ENCODE measurements around the gene TBC1D22A. TPM values are rescaled to one million over a fixed set of nuclear protein-coding genes. Genes with fewer than 3 reads are reported as not detected.

The TBC1D22A gene
- polyA plus RNA-seq, 1 donor from 2014 or later = 9.3 TPM

DNA sequence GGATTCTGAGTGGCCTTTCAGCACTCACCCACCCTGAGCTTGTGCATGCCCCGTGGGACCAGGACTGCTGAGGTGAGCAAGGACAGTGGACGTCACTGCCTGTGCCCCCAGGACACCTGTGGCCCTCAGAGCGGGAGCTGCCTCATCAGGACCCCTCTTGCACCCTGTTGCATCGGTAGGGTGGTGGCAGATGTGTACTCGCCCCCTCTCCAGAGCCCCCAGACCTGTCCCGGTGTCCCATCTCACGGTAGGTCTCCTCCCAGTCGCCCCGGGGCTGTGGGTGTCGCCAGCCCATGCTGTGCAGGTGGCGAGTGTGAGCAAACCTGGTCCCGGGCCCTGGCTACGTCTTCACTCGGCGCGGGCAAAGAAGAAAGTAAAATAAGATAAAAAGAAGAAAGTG lies 374.2 kb downstream of the TBC1D22A start:
- Histone ChIP-seq H3K79me2 (replicated peaks; ENCODE audit: insufficient read depth, low read length) (no peaks in the 10 kb centered on the region), H3K4me2 (ENCODE audit: low read length) (no peak overlapping the region), H3K36me3 (ENCODE audit: insufficient read depth, low read length) (no peaks in the 10 kb centered on the region), H3K27ac (ENCODE audit: low read length) (no peak overlapping the region), H3K9ac (ENCODE audit: low read length) (no peak overlapping the region), H2AFZ (ENCODE audit: low read depth, low read length) (no peak overlapping the region), H3F3A (ENCODE audit: insufficient read depth, low read length, poor library complexity, severe bottlenecking) (no peaks in the 10 kb centered on the region), H3K9me3 (ENCODE audit: low read length) (no peaks in the 10 kb centered on the region), H4K20me1 (ENCODE audit: insufficient read depth) (no peaks in the 10 kb centered on the region), H3K4me3 (ENCODE audit: low read length) (no peak overlapping the region), H3K9me2 (ENCODE audit: insufficient read depth, low read length) (no peaks in the 10 kb centered on the region), H3K27me3 (ENCODE audit: insufficient read depth, low read depth, low read length) (no peaks in the 10 kb centered on the region)
- TF ChIP-seq SMC3 (conservative IDR thresholded peaks at IDR 0.05; ENCODE audit: poor library complexity) = no peak
- TF ChIP-seq TAF1 (IDR thresholded peaks at IDR 0.05; ENCODE audit: low read depth) = no peak
- no peak for TF ChIP-seq MXI1 (conservative IDR thresholded peaks at IDR 0.05; ENCODE audit: poor library complexity, severe bottlenecking)
- no peak for TF ChIP-seq RAD21 (conservative IDR thresholded peaks at IDR 0.05)
- no peak for TF ChIP-seq POLR2AphosphoS5 (IDR thresholded peaks at IDR 0.05)
- TF ChIP-seq, protein P1, sequence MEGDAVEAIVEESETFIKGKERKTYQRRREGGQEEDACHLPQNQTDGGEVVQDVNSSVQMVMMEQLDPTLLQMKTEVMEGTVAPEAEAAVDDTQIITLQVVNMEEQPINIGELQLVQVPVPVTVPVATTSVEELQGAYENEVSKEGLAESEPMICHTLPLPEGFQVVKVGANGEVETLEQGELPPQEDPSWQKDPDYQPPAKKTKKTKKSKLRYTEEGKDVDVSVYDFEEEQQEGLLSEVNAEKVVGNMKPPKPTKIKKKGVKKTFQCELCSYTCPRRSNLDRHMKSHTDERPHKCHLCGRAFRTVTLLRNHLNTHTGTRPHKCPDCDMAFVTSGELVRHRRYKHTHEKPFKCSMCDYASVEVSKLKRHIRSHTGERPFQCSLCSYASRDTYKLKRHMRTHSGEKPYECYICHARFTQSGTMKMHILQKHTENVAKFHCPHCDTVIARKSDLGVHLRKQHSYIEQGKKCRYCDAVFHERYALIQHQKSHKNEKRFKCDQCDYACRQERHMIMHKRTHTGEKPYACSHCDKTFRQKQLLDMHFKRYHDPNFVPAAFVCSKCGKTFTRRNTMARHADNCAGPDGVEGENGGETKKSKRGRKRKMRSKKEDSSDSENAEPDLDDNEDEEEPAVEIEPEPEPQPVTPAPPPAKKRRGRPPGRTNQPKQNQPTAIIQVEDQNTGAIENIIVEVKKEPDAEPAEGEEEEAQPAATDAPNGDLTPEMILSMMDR (IDR thresholded peaks at IDR 0.05; ENCODE audit: poor library complexity, severe bottlenecking) = no peak
- TF ChIP-seq, protein P2, sequence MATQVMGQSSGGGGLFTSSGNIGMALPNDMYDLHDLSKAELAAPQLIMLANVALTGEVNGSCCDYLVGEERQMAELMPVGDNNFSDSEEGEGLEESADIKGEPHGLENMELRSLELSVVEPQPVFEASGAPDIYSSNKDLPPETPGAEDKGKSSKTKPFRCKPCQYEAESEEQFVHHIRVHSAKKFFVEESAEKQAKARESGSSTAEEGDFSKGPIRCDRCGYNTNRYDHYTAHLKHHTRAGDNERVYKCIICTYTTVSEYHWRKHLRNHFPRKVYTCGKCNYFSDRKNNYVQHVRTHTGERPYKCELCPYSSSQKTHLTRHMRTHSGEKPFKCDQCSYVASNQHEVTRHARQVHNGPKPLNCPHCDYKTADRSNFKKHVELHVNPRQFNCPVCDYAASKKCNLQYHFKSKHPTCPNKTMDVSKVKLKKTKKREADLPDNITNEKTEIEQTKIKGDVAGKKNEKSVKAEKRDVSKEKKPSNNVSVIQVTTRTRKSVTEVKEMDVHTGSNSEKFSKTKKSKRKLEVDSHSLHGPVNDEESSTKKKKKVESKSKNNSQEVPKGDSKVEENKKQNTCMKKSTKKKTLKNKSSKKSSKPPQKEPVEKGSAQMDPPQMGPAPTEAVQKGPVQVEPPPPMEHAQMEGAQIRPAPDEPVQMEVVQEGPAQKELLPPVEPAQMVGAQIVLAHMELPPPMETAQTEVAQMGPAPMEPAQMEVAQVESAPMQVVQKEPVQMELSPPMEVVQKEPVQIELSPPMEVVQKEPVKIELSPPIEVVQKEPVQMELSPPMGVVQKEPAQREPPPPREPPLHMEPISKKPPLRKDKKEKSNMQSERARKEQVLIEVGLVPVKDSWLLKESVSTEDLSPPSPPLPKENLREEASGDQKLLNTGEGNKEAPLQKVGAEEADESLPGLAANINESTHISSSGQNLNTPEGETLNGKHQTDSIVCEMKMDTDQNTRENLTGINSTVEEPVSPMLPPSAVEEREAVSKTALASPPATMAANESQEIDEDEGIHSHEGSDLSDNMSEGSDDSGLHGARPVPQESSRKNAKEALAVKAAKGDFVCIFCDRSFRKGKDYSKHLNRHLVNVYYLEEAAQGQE (IDR thresholded peaks at IDR 0.05; ENCODE audit: borderline replicate concordance) = no peak
- no peak for TF ChIP-seq EZH2 (IDR thresholded peaks at IDR 0.05; ENCODE audit: borderline replicate concordance, insufficient read depth, low read length, poor library complexity, severe bottlenecking)
- TF ChIP-seq EP300 (conservative IDR thresholded peaks at IDR 0.05; ENCODE audit: poor library complexity, severe bottlenecking) = no peak

DNA sequence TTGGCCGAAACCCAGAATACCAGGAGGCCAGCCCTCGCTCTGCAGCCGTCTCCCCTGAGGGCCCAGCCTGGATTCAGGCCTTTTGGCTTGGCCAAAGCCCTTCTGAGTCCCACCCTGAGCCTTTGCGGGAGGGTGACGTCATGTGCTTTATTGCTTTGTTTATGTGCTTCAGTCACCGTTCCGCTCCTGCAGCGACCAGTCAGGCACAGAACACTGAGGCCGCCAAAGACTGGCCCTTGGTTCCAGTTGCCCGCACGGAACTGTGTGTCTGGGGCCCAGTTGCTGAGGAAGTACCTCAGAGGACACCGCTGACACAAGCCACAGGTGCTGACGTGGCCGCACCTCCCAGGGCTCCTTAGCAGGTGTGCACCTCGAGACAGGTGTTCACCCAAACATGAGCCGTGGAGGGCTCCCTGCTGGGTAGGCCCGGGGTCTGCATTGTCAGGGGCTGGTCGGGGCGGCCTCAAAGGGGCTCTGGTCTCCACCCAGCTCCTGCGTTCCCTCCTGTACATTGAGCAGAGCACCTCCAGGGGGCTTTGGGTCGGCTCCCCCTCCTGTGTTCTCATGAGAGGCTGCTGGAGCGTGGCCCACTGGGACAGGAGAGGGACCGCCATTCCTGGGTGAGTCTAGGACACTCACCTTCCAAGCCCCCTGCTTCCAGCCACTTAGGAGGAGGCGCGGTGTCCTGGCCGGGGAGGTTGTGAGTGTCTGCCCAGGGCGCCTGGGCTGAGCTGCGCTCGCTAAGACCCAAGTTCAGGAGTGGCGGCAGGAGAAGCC lies 376.8 kb downstream of the TBC1D22A start:
- Histone ChIP-seq H3K9ac (ENCODE audit: low read length) (no peak overlapping the region), H4K20me1 (ENCODE audit: insufficient read depth) (no peaks in the 10 kb centered on the region), H3K9me2 (ENCODE audit: insufficient read depth, low read length) (no peaks in the 10 kb centered on the region), H3K4me2 (ENCODE audit: low read length) (no peak overlapping the region), H3K9me3 (ENCODE audit: low read length) (no peaks in the 10 kb centered on the region), H3K27me3 (ENCODE audit: insufficient read depth, low read depth, low read length) (no peaks in the 10 kb centered on the region), H3K4me3 (ENCODE audit: low read length) (no peak overlapping the region), H3K27ac (ENCODE audit: low read length) (no peak overlapping the region), H3K79me2 (replicated peaks; ENCODE audit: insufficient read depth, low read length) (no peaks in the 10 kb centered on the region), H3K36me3 (ENCODE audit: insufficient read depth, low read length) (no peaks in the 10 kb centered on the region), H3F3A (ENCODE audit: insufficient read depth, low read length, poor library complexity, severe bottlenecking) (no peaks in the 10 kb centered on the region), H2AFZ (ENCODE audit: low read depth, low read length) (no peak overlapping the region)
- TF ChIP-seq, protein P2 (IDR thresholded peaks at IDR 0.05; ENCODE audit: borderline replicate concordance) = no peak
- TF ChIP-seq TAF1 (IDR thresholded peaks at IDR 0.05; ENCODE audit: low read depth) (no peak), MXI1 (conservative IDR thresholded peaks at IDR 0.05; ENCODE audit: poor library complexity, severe bottlenecking) (no peak)
